GM19023 (cell line): ENCODE results near the gene BIVM.

Source experiments
- ATAC-seq: cut with Tn5 transposase; IDR thresholded peaks from one replicate; pipeline ENCODE4 v1.9.1; 2021; ENCODE audit warnings: mild to moderate bottlenecking, moderate library complexity; ENCODE audit not compliant: unreplicated experiment

The BIVM gene

DNA sequence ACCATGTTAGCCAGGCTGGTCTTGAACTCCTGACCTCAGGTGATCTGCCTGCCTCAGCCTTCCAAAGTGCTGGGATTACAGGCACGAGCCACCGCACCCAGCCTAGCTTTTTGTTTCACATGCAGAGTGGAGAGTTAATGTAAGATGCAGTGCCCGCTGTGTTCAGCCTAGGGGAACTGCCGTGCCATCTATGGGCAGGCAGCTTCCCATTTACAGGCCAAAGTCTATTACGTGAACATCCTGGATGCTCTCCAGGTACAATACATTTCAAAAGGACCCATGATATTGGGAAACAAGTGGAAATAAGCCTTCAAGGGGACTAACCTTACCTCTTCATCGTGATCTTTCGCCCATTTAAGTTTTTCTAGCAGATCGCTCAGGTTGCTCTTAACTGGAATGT, 10.2 kb upstream of the BIVM start:
- no peak for ATAC-seq

DNA sequence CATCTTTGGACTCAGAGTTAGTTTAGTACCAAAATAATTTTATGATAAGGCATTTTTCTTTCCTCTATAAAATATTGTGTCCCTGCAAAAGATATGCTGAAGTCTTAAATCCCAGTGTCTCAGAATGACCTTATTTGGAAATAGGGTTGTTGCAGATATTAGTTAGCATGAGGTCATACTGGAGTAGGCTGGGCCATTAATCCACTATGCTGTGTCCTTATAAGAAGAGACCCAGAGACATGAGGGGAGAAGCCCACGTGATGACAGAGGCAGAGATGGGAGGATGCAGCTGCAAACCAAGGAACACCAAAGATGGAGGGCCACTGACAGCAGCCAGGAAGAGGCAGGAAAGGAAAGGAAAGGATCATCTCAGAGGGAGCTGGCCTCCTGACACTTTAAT, 6.5 kb upstream of the BIVM start:
- ATAC-seq = no peak

DNA sequence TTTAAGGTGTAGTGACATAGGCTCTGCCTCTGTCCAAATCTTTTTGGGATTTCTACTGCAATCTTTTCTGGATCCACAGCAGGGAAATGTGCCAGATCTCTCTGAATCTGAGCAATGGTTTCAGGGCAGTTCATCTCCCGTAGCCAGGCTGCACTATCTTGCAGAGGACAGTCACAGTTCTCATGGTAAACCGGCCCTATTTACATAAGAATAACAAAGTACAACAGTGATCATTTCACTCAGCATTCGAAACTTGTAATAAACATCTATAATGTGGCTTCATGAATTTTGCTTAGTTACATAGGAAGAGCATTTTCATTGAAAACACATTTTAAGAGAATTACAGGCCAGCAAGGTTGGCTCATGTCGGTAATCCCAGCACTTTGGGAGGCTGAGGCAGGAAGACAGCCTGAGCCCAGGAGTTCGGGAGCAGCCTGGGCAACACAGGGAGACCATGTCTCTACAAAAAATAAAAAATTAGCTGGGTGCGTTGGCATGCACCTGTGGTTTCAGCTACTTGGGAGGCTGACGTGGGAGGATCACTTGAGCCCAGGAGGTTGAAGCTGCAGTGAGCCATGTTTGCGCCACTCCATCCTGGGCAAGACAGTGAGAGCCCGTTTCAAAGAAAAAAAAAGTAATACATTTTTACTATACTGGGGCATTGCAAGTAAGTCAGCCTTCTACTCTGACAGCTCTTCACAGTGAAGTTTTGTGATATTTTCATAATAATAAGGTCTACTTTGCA, 5.1 kb upstream of the BIVM start:
- no peak for ATAC-seq

DNA sequence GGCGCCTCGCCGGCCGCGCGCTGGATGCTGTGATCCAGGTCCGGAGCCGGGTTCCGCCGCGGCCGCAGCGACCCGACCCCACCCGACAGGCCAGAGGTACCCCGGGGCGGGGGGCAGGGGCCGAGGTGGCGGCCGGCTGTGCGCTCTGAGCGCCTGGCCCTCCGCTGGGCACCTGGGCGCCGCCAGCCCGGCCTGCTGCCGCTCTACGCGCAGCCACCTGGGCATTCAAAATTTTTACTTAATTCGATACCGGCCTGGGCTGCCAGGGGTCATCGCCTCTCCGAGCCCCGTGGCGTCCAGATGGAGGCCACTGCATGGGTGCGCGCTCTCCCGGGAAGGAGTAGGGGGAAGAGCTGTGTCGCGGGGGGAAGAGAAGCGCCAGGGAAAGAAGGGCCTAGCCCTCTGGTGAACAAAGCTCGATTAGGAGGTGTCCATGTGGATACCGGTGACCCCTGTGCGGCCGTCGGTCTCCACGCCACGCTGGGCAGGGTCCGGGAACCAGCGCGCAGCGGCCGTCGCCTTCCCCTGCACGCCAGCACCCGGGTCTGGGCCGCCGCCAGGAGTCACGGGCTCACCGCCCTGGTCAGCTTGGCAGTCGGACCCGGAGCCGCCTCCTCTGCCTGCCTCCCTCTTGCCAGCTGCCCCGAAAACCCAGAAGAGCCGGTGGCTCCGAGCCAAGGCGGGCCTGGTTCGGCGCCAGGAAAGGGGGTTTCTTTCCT, 666 bp downstream of the BIVM start:
- ATAC-seq = peak; percentile 9

DNA sequence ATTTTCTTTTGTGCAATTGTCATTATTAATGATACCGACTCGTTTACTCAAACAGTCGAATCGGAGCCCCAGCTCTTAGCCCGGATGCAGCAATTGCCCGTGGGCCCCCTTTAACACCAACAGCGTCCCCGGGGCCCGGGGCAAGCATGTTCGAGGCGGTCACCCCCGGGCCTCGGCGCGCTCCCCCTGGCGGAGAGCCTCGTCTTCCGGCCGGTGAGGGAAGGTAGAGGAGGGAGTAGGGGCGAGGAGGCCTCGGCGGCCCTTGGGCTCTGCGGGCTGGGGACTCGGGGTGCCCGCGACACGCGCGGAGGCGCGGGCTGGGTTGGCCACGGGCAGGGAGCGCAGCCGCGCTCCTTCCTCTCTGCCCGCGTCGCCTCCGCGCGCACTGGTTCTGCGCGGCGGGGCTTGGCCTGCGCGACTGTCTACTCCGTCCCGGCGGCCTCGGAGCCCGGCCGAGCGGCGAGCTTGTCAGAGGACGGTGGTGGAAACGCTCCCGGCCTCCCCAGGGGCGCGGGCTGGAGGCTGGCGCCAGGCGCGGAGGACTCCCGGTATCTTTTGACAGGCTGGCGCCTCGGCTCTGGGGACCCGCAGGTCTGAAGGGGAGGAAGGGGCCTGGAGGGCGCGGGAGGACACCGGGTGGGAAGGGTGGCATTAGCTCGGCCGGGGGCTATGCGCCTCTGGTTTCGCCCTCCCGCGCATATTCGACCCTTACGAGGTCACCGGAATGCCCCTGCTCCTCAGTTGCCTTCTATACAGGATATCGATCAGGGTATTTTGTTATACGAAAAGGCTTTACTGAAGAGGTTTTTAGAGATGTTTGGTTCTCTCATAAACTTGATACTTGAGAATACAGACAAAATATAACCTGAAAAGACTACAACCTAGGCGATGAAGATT, 1.5 kb downstream of the BIVM start:
- peak; percentile 83 for ATAC-seq

DNA sequence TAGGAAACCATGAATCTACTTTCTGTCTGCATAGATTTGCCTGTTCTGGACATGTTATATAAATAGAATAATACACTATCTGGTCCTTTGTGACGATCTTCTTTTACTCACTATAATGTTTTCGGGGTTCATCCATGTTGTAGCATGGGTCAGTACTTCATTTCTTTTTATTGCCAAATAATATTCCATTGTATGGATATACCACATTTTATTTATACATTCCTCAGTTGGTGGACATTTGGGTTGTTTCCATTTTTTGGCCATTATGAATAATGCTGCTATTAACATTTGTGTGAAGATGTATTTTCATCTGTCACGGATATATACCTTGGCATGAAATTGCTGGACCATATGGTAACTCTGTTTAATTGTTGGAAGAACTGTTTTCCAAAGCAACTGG, 6.8 kb downstream of the BIVM start:
- ATAC-seq = no peak

DNA sequence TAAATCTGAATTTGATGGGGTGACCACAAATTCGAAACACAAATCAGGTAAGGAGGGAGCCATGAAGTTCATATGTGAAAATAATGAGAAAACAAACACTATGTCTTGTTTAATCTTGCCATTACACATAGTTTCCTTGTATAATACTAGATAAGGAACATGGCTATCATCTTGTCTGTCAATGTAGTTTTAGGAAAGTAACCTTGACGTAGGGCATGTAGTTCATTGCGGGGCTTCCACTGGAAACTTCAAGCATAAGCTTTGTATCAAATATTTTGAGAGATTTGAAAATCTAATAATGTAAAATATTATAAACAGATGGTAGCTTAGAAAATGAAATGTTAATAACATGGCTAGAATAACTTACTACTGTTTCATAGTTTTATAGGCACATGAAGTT, 8.8 kb downstream of the BIVM start:
- no peak for ATAC-seq

DNA sequence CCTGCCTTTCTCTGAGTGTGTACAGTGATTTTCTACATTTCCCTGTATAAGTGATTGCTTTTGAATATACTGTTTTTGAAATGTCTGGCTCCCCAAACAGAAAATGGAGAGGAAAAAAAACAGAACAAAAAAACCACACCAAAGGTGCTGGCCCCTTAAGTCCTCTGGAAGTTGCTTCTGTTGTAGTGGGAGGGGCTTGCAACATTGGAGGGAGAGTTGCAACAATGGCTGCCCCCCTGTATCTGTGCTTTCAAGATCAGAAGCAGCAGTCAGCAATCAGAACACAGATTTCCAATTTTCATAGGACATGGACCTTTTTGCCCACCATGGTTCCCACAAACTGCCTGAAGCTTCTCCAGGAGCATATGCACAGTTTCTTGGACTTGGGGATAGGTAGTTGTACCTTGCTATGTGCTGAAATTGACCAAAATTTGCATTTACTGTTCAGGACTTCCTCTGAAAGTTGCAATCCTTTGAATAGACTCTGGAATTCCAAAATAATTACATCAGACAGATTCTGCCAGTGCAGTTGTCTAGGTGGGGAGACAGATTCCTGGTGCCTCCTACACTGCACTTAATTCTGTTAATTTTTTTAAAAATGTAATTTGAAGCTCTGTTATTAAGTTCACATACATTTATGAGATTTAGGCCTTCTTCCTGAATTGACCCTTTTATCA, 13.8 kb downstream of the BIVM start:
- ATAC-seq = no peak

DNA sequence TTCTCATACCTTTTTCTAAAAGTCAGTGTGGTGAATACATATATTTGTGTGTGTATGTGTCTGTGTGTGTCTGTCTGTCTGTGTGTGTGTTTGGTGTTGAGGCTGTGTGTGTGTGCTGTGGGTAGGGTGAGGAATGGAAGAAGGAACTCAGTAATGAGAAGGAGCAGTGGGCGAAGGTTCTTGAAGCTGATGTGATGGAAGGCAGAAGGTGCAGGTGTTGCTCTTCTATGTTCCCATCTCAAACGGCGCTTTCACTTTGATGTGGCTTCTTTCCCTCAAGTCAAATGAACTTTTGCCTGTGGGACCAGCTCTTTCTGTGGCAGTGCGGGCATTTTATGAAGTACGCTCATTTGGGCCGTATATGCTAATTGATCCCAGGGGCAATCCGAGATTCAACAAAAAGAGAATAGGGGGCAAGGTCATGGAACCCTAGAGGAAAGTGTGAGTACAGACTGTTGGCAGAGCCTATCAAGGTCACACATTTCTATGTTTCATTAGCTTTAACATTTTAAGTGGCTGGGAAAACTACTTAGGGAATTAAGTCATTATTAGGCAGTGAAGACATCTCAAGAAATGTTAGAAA, 15.2 kb downstream of the BIVM start:
- ATAC-seq = peak; percentile 57

DNA sequence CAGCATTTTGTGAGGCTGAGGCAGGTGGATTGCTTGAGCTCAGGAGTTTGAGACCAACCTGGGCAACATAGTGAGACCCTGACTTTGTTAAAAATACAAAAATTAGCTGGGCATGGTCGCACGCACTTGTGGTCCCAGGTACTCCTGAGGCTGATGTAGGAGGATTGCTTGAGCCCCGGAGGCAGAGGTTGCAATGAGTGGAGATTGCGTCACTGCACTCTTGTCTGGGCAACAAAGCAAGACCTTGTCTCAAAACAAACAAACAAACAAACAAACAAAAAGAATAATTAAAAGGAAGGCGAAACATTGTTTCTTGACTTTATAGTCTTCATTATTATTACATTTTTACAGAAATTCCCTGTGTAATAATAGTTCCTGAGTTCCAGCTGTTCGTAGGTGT, 15.9 kb downstream of the BIVM start:
- no peak for ATAC-seq

DNA sequence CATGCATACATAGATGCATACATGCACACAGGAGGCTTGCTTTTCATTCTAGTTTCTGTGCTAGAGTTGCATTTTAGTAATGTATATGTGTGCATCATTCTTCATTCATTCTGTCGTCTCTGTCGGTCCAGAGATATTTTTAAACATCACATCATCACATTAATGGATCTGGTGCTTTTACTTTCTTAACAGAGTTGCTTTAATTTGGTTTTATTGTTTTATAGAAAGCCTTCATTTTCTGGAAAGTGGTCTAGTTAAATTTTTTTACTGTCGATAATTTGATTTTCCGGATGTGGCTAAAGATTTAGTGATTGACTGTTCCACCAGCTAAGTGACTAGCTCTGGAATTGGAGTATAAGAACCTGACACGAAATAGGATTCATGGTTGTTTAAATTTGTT, 16.9 kb downstream of the BIVM start:
- ATAC-seq = no peak

DNA sequence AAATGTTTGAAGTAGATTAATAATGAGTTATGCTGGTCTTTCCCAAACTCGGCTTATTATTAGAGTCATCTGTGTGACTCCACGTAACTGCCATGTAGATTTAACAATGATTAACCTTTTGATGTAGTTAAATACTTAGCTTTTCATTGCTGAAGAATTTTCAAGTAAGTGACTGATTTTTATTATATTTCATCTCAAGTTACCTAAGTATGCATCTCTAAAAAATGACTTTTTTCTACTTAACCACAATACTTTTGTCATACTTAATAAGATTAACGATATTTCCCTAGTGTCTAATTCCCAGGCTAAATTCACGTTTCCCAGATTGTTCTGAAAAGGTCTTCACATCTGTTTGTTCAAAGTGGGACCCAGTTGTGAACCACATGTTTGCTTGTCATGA, 17.8 kb downstream of the BIVM start:
- no peak for ATAC-seq

DNA sequence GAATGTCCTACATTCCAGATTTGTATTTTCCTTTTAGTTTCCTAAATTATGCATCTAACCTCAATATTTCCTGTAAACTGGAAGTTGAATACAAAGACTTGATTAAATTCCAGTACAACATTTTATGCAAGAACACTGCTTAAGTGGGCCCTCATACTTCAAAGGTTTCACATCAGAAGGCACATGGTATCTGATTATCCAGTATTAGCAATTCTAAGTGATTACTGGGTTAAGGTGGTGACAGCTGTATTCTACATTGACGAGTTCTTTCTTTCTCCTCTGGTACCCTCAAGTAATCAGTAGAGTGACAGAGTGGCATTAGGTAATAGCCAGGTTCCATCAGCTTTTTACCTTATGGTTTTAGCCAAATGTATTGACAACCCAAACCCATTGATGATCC, 18.3 kb downstream of the BIVM start:
- no peak for ATAC-seq

DNA sequence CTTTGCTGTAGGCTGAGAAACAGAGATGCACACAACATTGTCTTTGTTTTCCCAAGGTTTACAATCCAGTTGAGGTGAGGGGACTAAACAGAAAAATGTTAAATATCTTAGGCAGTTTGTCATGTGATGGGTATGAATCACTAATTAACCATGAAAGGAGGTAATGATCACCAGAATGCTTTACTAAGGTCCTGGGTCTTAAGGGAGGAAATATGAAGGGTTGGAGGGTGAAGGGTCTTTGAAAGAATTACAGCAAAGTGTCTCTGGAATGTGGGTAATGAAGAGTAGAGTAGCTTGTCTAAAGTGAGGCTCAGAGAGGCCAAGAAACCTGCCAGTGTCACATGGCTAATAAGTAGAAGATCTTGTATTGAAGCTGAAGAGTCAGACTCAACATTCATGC, 19.0 kb downstream of the BIVM start:
- no peak for ATAC-seq

DNA sequence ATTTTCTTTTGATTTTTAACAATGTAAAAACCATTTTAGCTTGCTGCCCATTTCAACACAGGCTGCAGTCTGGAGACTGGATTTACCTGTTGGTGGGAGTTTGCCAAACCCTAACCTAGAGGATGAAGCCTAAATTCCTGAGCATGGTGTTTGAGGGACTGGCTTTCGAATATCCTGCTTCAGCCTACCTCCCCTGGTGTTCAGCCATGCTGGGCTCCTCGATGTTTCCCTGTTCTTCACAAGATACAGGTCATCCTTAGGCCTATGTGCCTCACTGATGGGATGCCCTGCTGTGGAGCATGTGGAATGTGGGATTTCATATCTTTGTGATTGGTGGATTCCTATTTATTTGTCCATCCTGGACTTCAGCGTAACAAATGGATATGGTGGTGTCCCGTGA, 26.5 kb downstream of the BIVM start:
- no peak for ATAC-seq

DNA sequence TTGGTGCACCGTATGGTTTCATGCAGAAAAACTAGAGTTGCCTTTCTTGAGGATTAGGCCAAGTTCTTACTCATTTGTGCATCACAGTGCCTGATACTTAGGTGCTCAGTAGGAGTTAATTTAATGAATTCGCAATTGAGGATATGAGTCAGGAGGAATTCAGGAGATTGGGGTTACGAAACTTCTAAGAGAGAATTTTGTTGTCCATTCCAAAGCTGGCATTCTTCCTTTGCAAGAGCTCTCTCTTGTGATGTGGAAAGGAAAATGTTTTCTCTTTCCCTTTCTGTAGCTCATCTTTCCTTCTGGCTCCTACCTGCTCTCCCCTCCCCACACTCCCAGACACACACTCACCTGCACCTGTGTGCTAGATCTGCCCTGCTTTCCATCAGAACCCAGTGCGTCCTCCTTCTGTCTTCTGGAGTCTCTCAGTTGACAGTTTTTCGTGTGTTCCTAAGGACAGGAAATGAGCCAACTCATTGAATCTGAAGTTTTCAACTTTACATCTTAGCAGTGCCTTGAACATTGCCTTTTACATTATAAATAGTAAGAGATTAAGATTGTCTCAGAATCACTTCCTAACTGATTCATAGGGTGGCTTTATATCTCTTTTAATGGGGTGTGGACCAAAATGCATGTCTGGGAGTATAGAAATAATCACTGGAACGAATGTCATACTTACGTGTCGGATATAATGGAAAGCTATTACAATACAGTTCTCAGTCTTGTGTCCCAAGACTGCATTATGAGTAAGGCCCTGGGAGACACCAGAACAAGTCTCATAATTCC, 27.2 kb downstream of the BIVM start:
- no peak for ATAC-seq

DNA sequence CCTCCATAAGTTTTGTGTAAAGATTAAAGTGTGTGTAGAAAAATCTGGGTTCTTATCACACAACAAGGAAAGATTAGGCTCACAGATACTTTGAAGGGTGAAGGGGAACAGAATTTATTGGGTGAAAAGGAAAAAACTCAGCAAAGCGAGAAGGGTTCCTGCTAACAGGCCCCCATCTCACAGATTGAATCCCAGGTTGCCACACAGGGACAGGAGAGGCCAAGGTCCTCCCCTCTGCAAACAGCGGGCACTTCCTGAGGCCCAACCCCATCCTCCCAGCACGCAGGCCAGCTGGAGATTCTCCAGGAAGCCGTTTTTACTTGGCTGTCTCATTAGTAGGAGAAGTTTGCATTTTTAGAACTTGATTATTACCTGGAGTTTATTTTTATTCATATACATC, 31.7 kb downstream of the BIVM start:
- no peak for ATAC-seq

DNA sequence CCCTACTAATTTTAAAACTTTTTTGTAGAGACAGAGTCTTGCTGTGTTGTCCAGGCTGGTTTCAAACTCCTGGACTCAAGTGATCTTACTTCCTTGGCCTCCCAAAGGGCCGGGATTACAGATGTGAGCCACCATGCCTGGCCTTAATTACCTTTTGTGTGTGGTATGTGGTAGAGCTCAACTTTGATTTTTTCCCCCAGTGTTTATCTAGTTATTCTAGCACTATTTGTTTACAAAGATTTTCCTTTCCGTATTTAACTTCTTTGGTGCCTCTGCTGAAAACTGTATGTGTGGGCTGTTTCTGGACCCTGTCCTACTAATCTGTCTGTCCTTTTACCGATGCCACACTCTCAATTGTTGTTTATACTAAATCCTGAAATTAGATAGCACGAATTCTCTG, 37.6 kb downstream of the BIVM start:
- ATAC-seq = no peak

DNA sequence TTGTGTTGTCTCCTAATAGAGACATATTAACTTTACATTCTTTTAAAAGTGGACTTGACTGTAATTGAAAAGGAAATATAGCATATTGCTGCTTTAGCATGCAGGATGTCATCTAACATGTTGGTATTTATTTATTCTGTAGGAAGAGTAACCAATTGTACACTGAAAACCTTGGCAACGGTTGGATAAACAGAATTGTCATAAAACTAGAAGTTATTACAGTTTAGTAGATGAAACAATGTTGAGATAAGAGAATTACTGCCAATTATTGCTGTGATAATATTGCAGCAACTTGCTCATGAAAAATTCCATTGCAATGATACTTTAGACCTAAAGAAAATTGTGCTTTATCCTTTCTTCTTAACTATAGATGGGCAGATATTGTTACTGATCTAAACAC, 39.4 kb downstream of the BIVM start:
- ATAC-seq = no peak

DNA sequence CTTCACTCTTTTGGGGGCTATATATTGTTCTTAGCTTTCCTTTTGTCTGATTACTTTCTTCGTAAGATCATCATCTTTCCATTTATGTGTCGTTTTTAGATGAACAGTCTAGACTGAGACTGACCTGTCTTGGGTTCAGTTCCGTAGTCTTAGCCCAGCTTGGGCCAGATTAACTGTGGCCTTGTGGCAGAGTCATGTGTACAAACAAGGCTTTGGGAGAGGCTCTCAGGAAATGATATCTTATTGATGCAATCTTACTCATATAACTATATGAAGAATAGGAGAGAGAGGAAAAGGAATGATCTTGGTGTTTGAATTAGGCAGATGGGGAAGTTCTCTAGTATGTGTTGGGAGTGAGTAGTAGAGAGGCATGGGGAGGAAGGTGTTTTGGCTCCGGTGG, 40.1 kb downstream of the BIVM start:
- no peak for ATAC-seq
